ENCODE measurements around the gene MYH2.

The MYH2 gene

GRCh38 chr17:10527419-10527818, 22.0 kb downstream of the MYH2 start:
- no peaks in the 10 kb centered on the region for H3K9me3 ChIP-seq (replicated peaks; ENCODE audit: insufficient read depth, low read length)
- no peaks in the 10 kb centered on the region for H3K4me1 ChIP-seq (ENCODE audit: low read length)
- no peak overlapping the region for H3K4me3 ChIP-seq (ENCODE audit: low read length)
- TF ChIP-seq EZH2 (optimal IDR thresholded peaks at IDR 0.05; ENCODE audit: low read depth, low read length) (no peak), EZH2phosphoT487 (IDR thresholded peaks at IDR 0.05; ENCODE audit: low read length) (no peak), CTCF (IDR thresholded peaks at IDR 0.05; ENCODE audit: low read length) (no peak)
- no peaks in the 10 kb centered on the region for H3K27me3 ChIP-seq (replicated peaks; ENCODE audit: insufficient read depth, low read length)
- no peaks in the 10 kb centered on the region for H3K9me2 ChIP-seq (replicated peaks; ENCODE audit: insufficient read depth, low read length)
- no peaks in the 10 kb centered on the region for H4K20me1 ChIP-seq (ENCODE audit: insufficient read depth, low read length)
- no peak overlapping the region for H3K9ac ChIP-seq (ENCODE audit: low read length)
- H3K79me2 ChIP-seq (ENCODE audit: low read length), result no peaks in the 10 kb centered on the region
- no peak for DNase-seq
- no peaks in the 10 kb centered on the region for H3K36me3 ChIP-seq (replicated peaks; ENCODE audit: insufficient read depth, low read length)
- H3F3A ChIP-seq (ENCODE audit: insufficient read depth, low read length), result no peaks in the 10 kb centered on the region
- H3K4me2 ChIP-seq (ENCODE audit: low read depth, low read length), result no peak overlapping the region
- H3K27ac ChIP-seq (ENCODE audit: low read length), result no peak overlapping the region
- no peak overlapping the region for H2AFZ ChIP-seq (ENCODE audit: low read length)

GRCh38 chr17:10526517-10526916, 22.9 kb downstream of the MYH2 start:
- Histone ChIP-seq H4K20me1 (ENCODE audit: insufficient read depth, low read length) (no peaks in the 10 kb centered on the region), H3K9ac (ENCODE audit: low read length) (no peak overlapping the region), H3K4me1 (ENCODE audit: low read length) (no peaks in the 10 kb centered on the region), H3K4me2 (ENCODE audit: low read depth, low read length) (no peak overlapping the region), H3K27me3 (replicated peaks; ENCODE audit: insufficient read depth, low read length) (no peaks in the 10 kb centered on the region), H3K9me3 (replicated peaks; ENCODE audit: insufficient read depth, low read length) (no peaks in the 10 kb centered on the region), H3K79me2 (ENCODE audit: low read length) (no peaks in the 10 kb centered on the region), H3K4me3 (ENCODE audit: low read length) (no peak overlapping the region), H3K27ac (ENCODE audit: low read length) (no peak overlapping the region), H3K9me2 (replicated peaks; ENCODE audit: insufficient read depth, low read length) (no peaks in the 10 kb centered on the region), H3F3A (ENCODE audit: insufficient read depth, low read length) (no peaks in the 10 kb centered on the region), H2AFZ (ENCODE audit: low read length) (no peak overlapping the region), H3K36me3 (replicated peaks; ENCODE audit: insufficient read depth, low read length) (no peaks in the 10 kb centered on the region)
- no peak for TF ChIP-seq EZH2phosphoT487 (IDR thresholded peaks at IDR 0.05; ENCODE audit: low read length)
- TF ChIP-seq EZH2 (optimal IDR thresholded peaks at IDR 0.05; ENCODE audit: low read depth, low read length), result no peak
- TF ChIP-seq CTCF (IDR thresholded peaks at IDR 0.05; ENCODE audit: low read length), result no peak
- no peak for DNase-seq

- Histone ChIP-seq H3F3A (ENCODE audit: insufficient read depth, low read length) (no peaks in the 10 kb centered on the region), H3K9ac (ENCODE audit: low read length) (no peak overlapping the region), H2AFZ (ENCODE audit: low read length) (no peak overlapping the region), H3K79me2 (ENCODE audit: low read length) (no peaks in the 10 kb centered on the region), H3K4me2 (ENCODE audit: low read depth, low read length) (no peak overlapping the region), H3K9me2 (replicated peaks; ENCODE audit: insufficient read depth, low read length) (no peaks in the 10 kb centered on the region), H3K4me3 (ENCODE audit: low read length) (no peak overlapping the region), H4K20me1 (ENCODE audit: insufficient read depth, low read length) (no peaks in the 10 kb centered on the region), H3K9me3 (replicated peaks; ENCODE audit: insufficient read depth, low read length) (no peaks in the 10 kb centered on the region), H3K27me3 (replicated peaks; ENCODE audit: insufficient read depth, low read length) (no peaks in the 10 kb centered on the region), H3K4me1 (ENCODE audit: low read length) (no peaks in the 10 kb centered on the region), H3K27ac (ENCODE audit: low read length) (no peak overlapping the region), H3K36me3 (replicated peaks; ENCODE audit: insufficient read depth, low read length) (no peaks in the 10 kb centered on the region)
- TF ChIP-seq EZH2phosphoT487 (IDR thresholded peaks at IDR 0.05; ENCODE audit: low read length) (no peak), CTCF (IDR thresholded peaks at IDR 0.05; ENCODE audit: low read length) (no peak)
- DNase-seq, result no peak
These were observed 26.4 kb downstream of the MYH2 start for GRCh38 chr17:10523064-10523463.
